Glutamatergic neuron (in vitro differentiated cells): Measurements from ENCODE around the gene RPL10A. TPM values are rescaled to one million over a fixed set of nuclear protein-coding genes. Genes with fewer than 3 reads are reported as not detected.

ENCODE experiments used
- DNase-seq: peaks from one replicate; pipeline ENCODE4 v3.0.0; 2022
- H3K27ac Mint-ChIP-seq: one replicate; pipeline ENCODE4 v1.8.0; 2020; ENCODE audit warnings: mild to moderate bottlenecking, mixed read lengths, inconsistent platforms; ENCODE audit not compliant: unreplicated experiment
- H3K27me3 Mint-ChIP-seq: one replicate; pipeline ENCODE4 v1.8.0; 2020; ENCODE audit warnings: mild to moderate bottlenecking, moderate library complexity, mixed read lengths, inconsistent platforms; ENCODE audit not compliant: unreplicated experiment
- H3K36me3 Mint-ChIP-seq: one replicate; pipeline ENCODE4 v1.8.0; 2020; ENCODE audit warnings: mild to moderate bottlenecking, mixed read lengths, inconsistent platforms; ENCODE audit not compliant: unreplicated experiment
- H3K4me1 Mint-ChIP-seq: one replicate; pipeline ENCODE4 v1.8.0; 2020; ENCODE audit warnings: mild to moderate bottlenecking, low read depth, mixed read lengths, inconsistent platforms; ENCODE audit not compliant: unreplicated experiment
- H3K4me3 Mint-ChIP-seq: one replicate; pipeline ENCODE4 v1.8.0; 2020; ENCODE audit warnings: mild to moderate bottlenecking, mixed read lengths, inconsistent platforms; ENCODE audit not compliant: unreplicated experiment
- H3K9me3 Mint-ChIP-seq: one replicate; pipeline ENCODE4 v1.8.0; 2020; ENCODE audit warnings: mild to moderate bottlenecking, moderate library complexity, mixed read lengths, inconsistent platforms; ENCODE audit not compliant: unreplicated experiment
- total RNA-seq: library from RNA; stranded (reverse); fragmentation: NEBNext Ultra II Directional; extraction: Animal tissue kit (Norgen Biotek cat#: 25700); gene quantifications from one replicate; pipeline ENCODE4 v1.2.1, GENCODE V29; 2021; ENCODE audit not compliant: unreplicated experiment
- TF ChIP-seq, protein P1 (sequence below): fragments of 200-600 bp; sonication (generic); IDR thresholded peaks from one replicate; pipeline ENCODE4 v1.5.0; 2021; ENCODE audit not compliant: partially characterized antibody, unreplicated experiment

RPL10A gene
- total RNA-seq, 1 donor from 2014 or later = 690 TPM

DNA sequence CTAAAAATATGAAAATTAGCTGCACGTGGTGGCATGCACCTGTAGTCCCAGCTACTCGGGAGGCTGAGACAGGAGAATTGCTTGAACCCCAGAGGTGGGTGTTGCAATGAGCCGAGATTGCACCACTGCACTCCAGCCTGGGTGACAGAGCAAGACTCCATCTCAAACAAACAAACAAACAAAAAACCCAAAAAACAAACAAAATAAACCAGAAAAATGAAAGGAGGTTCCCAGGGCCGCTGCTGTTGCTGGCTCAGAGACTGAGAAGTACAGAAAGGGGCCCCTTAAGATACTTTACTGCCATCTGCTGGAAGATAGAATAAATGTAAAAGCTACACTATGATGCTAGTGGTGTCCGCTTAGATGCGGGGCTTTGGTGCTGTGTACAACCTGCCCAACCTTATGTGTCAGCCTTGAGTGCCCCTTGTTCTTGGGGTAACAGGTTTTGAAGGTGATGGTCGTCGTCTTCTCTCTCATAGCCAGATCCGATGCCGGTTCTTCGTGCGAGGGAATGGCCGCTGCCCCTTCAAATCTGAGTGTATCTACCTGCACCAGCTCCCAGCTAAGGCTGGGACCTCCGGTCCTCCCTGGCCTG is 18.8 kb upstream of the RPL10A start:
- H3K4me1 Mint-ChIP-seq = peaks cover 14% of the 10 kb centered on the region
- peaks cover 2% of the 10 kb centered on the region for H3K27me3 Mint-ChIP-seq
- no peaks in the 10 kb centered on the region for H3K36me3 Mint-ChIP-seq
- H3K27ac Mint-ChIP-seq = no peak overlapping the region
- DNase-seq = no peak
- peaks cover 10% of the 10 kb centered on the region for H3K9me3 Mint-ChIP-seq
- H3K4me3 Mint-ChIP-seq = no peak overlapping the region
- TF ChIP-seq, protein P1, sequence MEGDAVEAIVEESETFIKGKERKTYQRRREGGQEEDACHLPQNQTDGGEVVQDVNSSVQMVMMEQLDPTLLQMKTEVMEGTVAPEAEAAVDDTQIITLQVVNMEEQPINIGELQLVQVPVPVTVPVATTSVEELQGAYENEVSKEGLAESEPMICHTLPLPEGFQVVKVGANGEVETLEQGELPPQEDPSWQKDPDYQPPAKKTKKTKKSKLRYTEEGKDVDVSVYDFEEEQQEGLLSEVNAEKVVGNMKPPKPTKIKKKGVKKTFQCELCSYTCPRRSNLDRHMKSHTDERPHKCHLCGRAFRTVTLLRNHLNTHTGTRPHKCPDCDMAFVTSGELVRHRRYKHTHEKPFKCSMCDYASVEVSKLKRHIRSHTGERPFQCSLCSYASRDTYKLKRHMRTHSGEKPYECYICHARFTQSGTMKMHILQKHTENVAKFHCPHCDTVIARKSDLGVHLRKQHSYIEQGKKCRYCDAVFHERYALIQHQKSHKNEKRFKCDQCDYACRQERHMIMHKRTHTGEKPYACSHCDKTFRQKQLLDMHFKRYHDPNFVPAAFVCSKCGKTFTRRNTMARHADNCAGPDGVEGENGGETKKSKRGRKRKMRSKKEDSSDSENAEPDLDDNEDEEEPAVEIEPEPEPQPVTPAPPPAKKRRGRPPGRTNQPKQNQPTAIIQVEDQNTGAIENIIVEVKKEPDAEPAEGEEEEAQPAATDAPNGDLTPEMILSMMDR = peak; percentile 63

DNA sequence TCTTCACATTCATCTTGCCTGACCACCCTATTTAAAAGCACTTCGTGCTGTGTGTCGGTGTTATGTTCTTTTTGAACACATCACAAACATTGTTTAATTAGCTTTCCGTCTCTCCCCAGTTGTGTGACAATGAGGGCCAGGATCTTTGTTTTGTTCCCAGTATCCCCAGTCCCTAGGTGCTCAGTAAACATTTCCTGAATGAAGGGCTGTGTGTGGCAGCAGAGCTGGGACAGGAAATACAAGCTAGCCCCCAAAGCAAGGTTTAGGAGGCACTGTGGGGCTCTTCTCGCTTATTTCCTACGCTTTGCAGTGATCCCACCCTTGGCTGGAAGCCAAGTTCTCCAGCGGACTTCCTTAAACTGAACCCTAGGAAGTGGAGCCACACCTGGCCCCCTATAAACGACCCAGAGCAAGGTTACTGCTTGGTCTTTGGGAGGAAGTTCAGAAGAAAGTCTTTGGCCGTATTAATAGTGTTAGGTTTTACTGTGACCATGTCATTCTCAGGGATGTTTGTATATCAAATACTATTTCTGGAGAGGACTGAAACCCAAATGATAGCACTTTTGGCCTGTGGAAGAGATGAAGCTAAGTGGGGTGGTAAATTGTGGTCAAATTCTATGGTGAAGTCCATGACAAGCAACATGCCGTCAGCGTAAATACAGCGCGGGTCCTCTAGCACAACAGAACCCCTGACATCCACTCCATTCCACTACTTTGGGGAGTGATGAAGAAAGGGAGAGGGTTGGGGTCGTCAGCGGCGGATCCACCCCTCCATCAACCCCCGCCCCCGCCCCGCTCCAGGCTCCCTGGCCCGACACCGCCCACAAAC is 16.6 kb upstream of the RPL10A start:
- Mint-ChIP-seq H3K9me3 (peaks cover 10% of the 10 kb centered on the region), H3K36me3 (no peaks in the 10 kb centered on the region), H3K4me1 (peaks cover 29% of the 10 kb centered on the region), H3K4me3 (peak overlapping the region; percentile 83), H3K27me3 (peaks cover 8% of the 10 kb centered on the region), H3K27ac (no peak overlapping the region)
- TF ChIP-seq, protein P1 = no peak
- no peak for DNase-seq

DNA sequence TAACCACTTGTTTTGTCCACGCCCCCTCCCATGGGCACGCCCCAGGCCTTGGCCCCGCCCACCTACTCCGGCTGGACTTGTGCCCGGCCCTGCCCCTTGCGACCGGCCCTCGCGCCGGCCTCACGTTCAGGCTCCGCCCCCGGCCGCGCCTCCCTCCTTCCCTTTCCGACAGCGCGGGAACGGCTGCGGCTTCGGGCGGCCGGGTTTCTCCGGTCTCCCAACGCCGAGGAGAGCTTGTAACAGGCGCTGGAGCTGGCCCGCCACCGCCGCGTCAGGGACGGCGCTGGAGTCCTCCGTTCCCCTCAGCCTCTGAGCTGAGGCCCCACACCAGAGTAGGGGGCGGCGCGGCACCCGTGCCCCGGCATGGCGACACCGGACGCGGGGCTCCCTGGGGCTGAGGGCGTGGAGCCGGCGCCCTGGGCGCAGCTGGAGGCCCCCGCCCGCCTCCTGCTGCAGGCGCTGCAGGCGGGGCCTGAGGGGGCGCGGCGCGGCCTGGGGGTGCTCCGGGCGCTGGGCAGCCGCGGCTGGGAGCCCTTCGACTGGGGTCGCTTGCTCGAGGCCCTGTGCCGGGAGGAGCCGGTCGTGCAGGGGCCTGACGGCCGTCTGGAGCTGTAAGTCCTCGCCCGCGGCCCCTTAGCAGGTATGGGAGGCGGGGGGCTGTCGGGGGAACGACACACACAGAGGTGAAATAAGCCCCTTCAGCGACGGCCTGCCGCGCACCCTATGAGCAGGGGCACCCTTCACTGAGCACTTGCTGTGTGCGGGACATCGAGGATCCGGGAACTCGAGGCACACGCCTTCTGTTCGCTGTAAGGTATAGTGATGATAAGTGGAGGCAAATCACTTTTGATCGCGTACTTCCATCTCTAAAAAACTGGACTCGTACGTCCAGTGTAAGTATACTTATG is 15.8 kb upstream of the RPL10A start, which contains the start of gene FANCE:
Gene FANCE, plus strand, starts transcription at position 156 of the 908 bp plus-strand sequence. Its CDS starts 208 bp downstream, at position 364.
- peaks cover 25% of the 10 kb centered on the region for H3K4me1 Mint-ChIP-seq
- TF ChIP-seq, protein P1 = no peak
- peaks cover 10% of the 10 kb centered on the region for H3K9me3 Mint-ChIP-seq
- H3K4me3 Mint-ChIP-seq = peak within 1 kb of the TSS; percentile 83
- H3K27ac Mint-ChIP-seq = peak within 1 kb of the TSS; percentile 73
- peak; percentile 100 for DNase-seq
- H3K36me3 Mint-ChIP-seq = no peaks in the 10 kb centered on the region
- H3K27me3 Mint-ChIP-seq = peaks cover 8% of the 10 kb centered on the region

DNA sequence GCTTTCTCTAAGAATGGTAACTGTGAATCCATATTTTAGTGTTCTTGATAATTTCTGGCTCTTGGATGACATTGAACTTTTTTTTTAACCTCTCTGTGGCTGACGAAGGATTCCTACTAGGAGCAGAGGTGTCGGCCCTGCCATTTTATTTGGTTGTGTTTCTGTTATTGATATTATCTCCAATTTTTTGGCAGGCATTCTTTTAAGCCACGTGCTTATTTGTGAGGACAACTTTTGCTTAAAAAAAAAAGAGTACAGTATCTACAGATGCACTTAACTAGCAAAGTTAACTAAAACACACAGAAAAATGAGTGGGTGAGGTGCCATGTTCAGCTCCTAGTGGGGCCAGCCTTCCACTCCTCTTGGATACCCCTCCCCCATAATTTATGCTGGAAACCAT is 15.0 kb upstream of the RPL10A start:
- peak overlapping the region; percentile 73 for H3K27ac Mint-ChIP-seq
- no peaks in the 10 kb centered on the region for H3K36me3 Mint-ChIP-seq
- H3K4me3 Mint-ChIP-seq = peak overlapping the region; percentile 82
- H3K4me1 Mint-ChIP-seq = peaks cover 29% of the 10 kb centered on the region
- DNase-seq = no peak
- peaks cover 6% of the 10 kb centered on the region for H3K9me3 Mint-ChIP-seq
- H3K27me3 Mint-ChIP-seq = peaks cover 8% of the 10 kb centered on the region
- TF ChIP-seq, protein P1 = no peak
